DOHH2 (cell line): ENCODE results near the gene SCN1A.

Experiments
- CTCF ChIP-seq: fragments of 200-600 bp; sonication (generic); IDR thresholded peaks from one replicate; pipeline ENCODE4 v1.5.1; 2014; ENCODE audit warnings: antibody characterized with exemption, mild to moderate bottlenecking, low read depth, low read length; ENCODE audit not compliant: poor library complexity, severe bottlenecking
- EZH2phosphoT487 ChIP-seq: fragments of 200-600 bp; sonication (generic); IDR thresholded peaks from 2 replicates; pipeline ENCODE4 v1.6.1; 2017; ENCODE audit warnings: borderline replicate concordance, mild to moderate bottlenecking, antibody characterized with exemption, low read length, moderate library complexity, mixed read lengths

GRCh38 chr2:165952741-165953211 is 175.0 kb downstream of the SCN1A start:
- TF ChIP-seq CTCF (no peak), EZH2phosphoT487 (no peak)
